ENCODE measurements around the gene PBX1.

Gene PBX1

DNA sequence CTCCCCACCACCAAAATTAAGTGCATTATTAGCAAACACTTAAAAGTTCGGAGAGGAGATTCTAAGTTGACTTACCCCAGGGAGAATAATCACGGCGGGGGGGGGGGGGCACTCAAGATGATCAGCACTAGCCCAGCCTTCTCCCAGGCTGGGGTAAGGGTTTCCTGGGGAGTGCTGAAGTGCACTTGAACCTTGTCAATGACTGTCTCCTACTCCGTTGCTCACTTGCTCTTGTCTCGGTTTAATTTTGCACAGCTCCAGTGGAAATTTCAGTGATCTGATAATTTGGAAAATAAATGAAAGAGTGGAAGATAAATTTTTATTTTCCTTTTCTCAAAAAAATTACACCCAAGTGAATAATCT lies 59.2 kb downstream of the PBX1 start:
- H3K36me3 ChIP-seq (ENCODE audit: insufficient read depth): no peaks in the 10 kb centered on the region
- no peak overlapping the region for H3K4me3 ChIP-seq (IDR thresholded peaks at IDR 0.05; ENCODE audit: insufficient read depth, low read depth, low read length)
- H3K4me2 ChIP-seq: no peak overlapping the region
- no peak overlapping the region for H3K27ac ChIP-seq
- H3K79me2 ChIP-seq (ENCODE audit: insufficient read depth, low read depth): no peaks in the 10 kb centered on the region
- H3K4me1 ChIP-seq (ENCODE audit: low read depth, poor library complexity, severe bottlenecking): peaks cover 23% of the 10 kb centered on the region
- H4K20me1 ChIP-seq (ENCODE audit: insufficient read depth): no peaks in the 10 kb centered on the region
- no peak overlapping the region for H3K9ac ChIP-seq
- no peak overlapping the region for H2AFZ ChIP-seq (ENCODE audit: low read depth)
- no peaks in the 10 kb centered on the region for H3K27me3 ChIP-seq (ENCODE audit: insufficient read depth, low read depth)
- peak; percentile 38 for TF ChIP-seq CTCF (conservative IDR thresholded peaks at IDR 0.05; ENCODE audit: low read depth, low read length)

GRCh38 chr1:164619006-164619784 lies 60.2 kb downstream of the PBX1 start:
- no peaks in the 10 kb centered on the region for H3K79me2 ChIP-seq (ENCODE audit: insufficient read depth, low read depth)
- H3K27me3 ChIP-seq (ENCODE audit: insufficient read depth, low read depth): no peaks in the 10 kb centered on the region
- no peak overlapping the region for H3K27ac ChIP-seq
- no peak overlapping the region for H3K9ac ChIP-seq
- peak overlapping the region; percentile 39; the same call in 1 of the 2 replicates for H3K4me2 ChIP-seq
- H3K4me1 ChIP-seq (ENCODE audit: low read depth, poor library complexity, severe bottlenecking): peaks cover 15% of the 10 kb centered on the region
- H3K36me3 ChIP-seq (ENCODE audit: insufficient read depth): no peaks in the 10 kb centered on the region
- no peak overlapping the region for H3K4me3 ChIP-seq (IDR thresholded peaks at IDR 0.05; ENCODE audit: insufficient read depth, low read depth, low read length)
- no peak overlapping the region for H2AFZ ChIP-seq (ENCODE audit: low read depth)
- no peak for TF ChIP-seq CTCF (conservative IDR thresholded peaks at IDR 0.05; ENCODE audit: low read depth, low read length)
- no peaks in the 10 kb centered on the region for H4K20me1 ChIP-seq (ENCODE audit: insufficient read depth)

GRCh38 chr1:164622068-164622845 lies 63.3 kb downstream of the PBX1 start:
- Histone ChIP-seq H3K27ac (no peak overlapping the region), H2AFZ (ENCODE audit: low read depth) (no peak overlapping the region), H3K36me3 (ENCODE audit: insufficient read depth) (no peaks in the 10 kb centered on the region), H3K4me2 (no peak overlapping the region), H3K9ac (no peak overlapping the region), H3K4me3 (IDR thresholded peaks at IDR 0.05; ENCODE audit: insufficient read depth, low read depth, low read length) (no peak overlapping the region), H3K4me1 (ENCODE audit: low read depth, poor library complexity, severe bottlenecking) (peaks cover 15% of the 10 kb centered on the region), H3K27me3 (ENCODE audit: insufficient read depth, low read depth) (no peaks in the 10 kb centered on the region), H3K79me2 (ENCODE audit: insufficient read depth, low read depth) (no peaks in the 10 kb centered on the region), H4K20me1 (ENCODE audit: insufficient read depth) (no peaks in the 10 kb centered on the region)
- no peak for TF ChIP-seq CTCF (conservative IDR thresholded peaks at IDR 0.05; ENCODE audit: low read depth, low read length)

DNA sequence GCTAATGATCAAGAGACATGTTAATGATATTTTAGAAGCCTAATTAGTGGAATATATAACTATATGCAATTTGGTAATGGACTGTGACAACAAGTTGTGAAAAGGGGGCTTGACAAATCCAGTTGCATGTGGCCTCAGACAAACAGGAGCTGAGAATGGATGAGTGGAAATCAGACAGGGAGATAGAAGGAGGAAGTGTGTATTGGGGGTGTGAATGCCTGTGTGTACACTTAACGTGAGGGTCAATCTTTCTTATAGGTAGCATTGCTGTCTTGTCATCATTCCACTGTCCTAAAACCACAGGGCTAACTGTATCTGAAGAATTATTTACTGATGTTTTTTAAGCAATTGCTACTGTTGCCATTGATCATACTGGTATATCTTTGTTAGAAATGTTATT lies 64.8 kb downstream of the PBX1 start:
- no peaks in the 10 kb centered on the region for H3K79me2 ChIP-seq (ENCODE audit: insufficient read depth, low read depth)
- no peak overlapping the region for H3K9ac ChIP-seq
- H2AFZ ChIP-seq (ENCODE audit: low read depth): no peak overlapping the region
- no peaks in the 10 kb centered on the region for H3K27me3 ChIP-seq (ENCODE audit: insufficient read depth, low read depth)
- peaks cover 10% of the 10 kb centered on the region for H3K4me1 ChIP-seq (ENCODE audit: low read depth, poor library complexity, severe bottlenecking)
- TF ChIP-seq CTCF (conservative IDR thresholded peaks at IDR 0.05; ENCODE audit: low read depth, low read length): no peak
- H3K4me3 ChIP-seq (IDR thresholded peaks at IDR 0.05; ENCODE audit: insufficient read depth, low read depth, low read length): no peak overlapping the region
- no peak overlapping the region for H3K27ac ChIP-seq
- no peaks in the 10 kb centered on the region for H4K20me1 ChIP-seq (ENCODE audit: insufficient read depth)
- no peaks in the 10 kb centered on the region for H3K36me3 ChIP-seq (ENCODE audit: insufficient read depth)
- H3K4me2 ChIP-seq: no peak overlapping the region
